Tibial nerve (tissue), 4 donors: ENCODE data around the gene SGPL1. TPM values are rescaled to one million over a fixed set of nuclear protein-coding genes. Genes with fewer than 3 reads are reported as not detected.

ENCODE experiments used
- DNase-seq, 2 donors: peaks; one replicate each; pipeline ENCODE4 v3.0.0-alpha.2; 2019; ENCODE audit warnings: low spot score in 2 of 2
- H3K27ac ChIP-seq, 4 donors: fragments of 200-600 bp; sonication (generic) in 3 of 4; one replicate each; pipeline ENCODE4 v1.5.1; 2017 to 2019; ENCODE audit warnings: mild to moderate bottlenecking in 1 of 4
- H3K27me3 ChIP-seq, 2 donors: fragments of 200-600 bp; sonication (generic) in 1 of 2; one replicate each; pipeline versions ENCODE4 v1.5.1 to v1.6.0; 2017 to 2019
- H3K36me3 ChIP-seq, 3 donors: fragments of 200-600 bp; sonication (generic); one replicate each; pipeline ENCODE4 v1.5.1; 2018 to 2019
- H3K4me1 ChIP-seq, 4 donors: fragments of 200-600 bp; sonication (generic) in 3 of 4; one replicate each; pipeline ENCODE4 v1.5.1; 2017 to 2019
- H3K4me3 ChIP-seq, 4 donors: fragments of 200-600 bp; sonication (generic) in 3 of 4; one replicate each; pipeline ENCODE4 v1.5.1; 2017 to 2019; ENCODE audit warnings: mild to moderate bottlenecking in 1 of 4, moderate library complexity in 1 of 4
- H3K9me3 ChIP-seq, 4 donors: fragments of 200-600 bp; sonication (generic) in 3 of 4; one replicate each; pipeline ENCODE4 v1.5.1; 2017 to 2019
- CTCF ChIP-seq, 5 experiments: fragments of 200-600 bp in 3 of 5; fragments of 450-650 bp in 2 of 5; sonication (generic) in 3 of 5; IDR thresholded peaks; one replicate each; pipeline ENCODE4 v1.5.1; 2016 to 2019; ENCODE audit warnings: antibody characterized with exemption in 5 of 5, mild to moderate bottlenecking in 3 of 5, moderate library complexity in 2 of 5
- EP300 ChIP-seq, 2 donors: sonication (generic); formaldehyde crosslinking; IDR thresholded peaks; one replicate each; pipeline ENCODE4 v1.6.1; 2017; ENCODE audit warnings: antibody characterized with exemption in 2 of 2, mild to moderate bottlenecking in 1 of 2
- POLR2A ChIP-seq, 2 donors: fragments of 450-650 bp; IDR thresholded peaks; one replicate each; pipeline ENCODE4 v1.6.1; 2017; ENCODE audit warnings: antibody characterized with exemption in 2 of 2, mild to moderate bottlenecking in 2 of 2, moderate library complexity in 2 of 2
- WGBS, 2 donors: methylation state at CpG; one replicate each; pipeline ENCODE4 v1.1.5; 2018; 5-methylcytosine and 5-hydroxymethylcytosine counted together
- total RNA-seq, 4 donors: library from RNA; depleted of rRNA; stranded (reverse); fragments of >200 nt; gene quantifications; one replicate each; pipeline ENCODE4 v1.1.0, GENCODE V29; 2016

Gene SGPL1
- total RNA-seq, 4 donors from 2014 or later, result 21.1 to 31.0 (median 24.5) TPM

- Histone ChIP-seq H3K9me3 (peaks cover 0 to 9% (median 0%) of the 10 kb centered on the region in 4 donors), H3K36me3 (peaks cover 0 to 23% (median 0%) of the 10 kb centered on the region in 3 donors), H3K27me3 (no peaks in the 10 kb centered on the region), H3K27ac (no peak overlapping the region), H3K4me3 (no peak overlapping the region), H3K4me1 (peaks cover 0 to 31% (median 8%) of the 10 kb centered on the region in 4 donors)
- WGBS, 2 donors, result 71 to 74% methylated on average over 5 of the region's 5 CpGs
- TF ChIP-seq EP300 (IDR thresholded peaks at IDR 0.05) (no peak), POLR2A (IDR thresholded peaks at IDR 0.05) (no peak), CTCF (IDR thresholded peaks at IDR 0.05) (no peak)
- DNase-seq, result no peak
These were observed 18.3 kb downstream of the SGPL1 start for GRCh38 chr10:70834021-70834420.

GRCh38 chr10:70834441-70835151, 18.8 kb downstream of the SGPL1 start:
- Histone ChIP-seq H3K27ac (no peak overlapping the region), H3K4me1 (peaks cover 0 to 31% (median 8%) of the 10 kb centered on the region in 4 donors), H3K36me3 (peaks cover 0 to 23% (median 0%) of the 10 kb centered on the region in 3 donors), H3K27me3 (no peaks in the 10 kb centered on the region), H3K9me3 (peaks cover 0 to 9% (median 0%) of the 10 kb centered on the region in 4 donors), H3K4me3 (no peak overlapping the region)
- 81 to 96% methylated on average over 7 of the region's 7 CpGs for WGBS, 2 donors
- no peak for DNase-seq
- no peak for TF ChIP-seq POLR2A (IDR thresholded peaks at IDR 0.05)
- no peak for TF ChIP-seq CTCF (IDR thresholded peaks at IDR 0.05)
- TF ChIP-seq EP300 (IDR thresholded peaks at IDR 0.05), result no peak

GRCh38 chr10:70836319-70836718, 20.6 kb downstream of the SGPL1 start:
- H3K4me1 ChIP-seq, result peaks cover 0 to 31% (median 8%) of the 10 kb centered on the region in 4 donors
- peaks cover 0 to 19% (median 0%) of the 10 kb centered on the region in 3 donors for H3K36me3 ChIP-seq
- 94 to 96% methylated on average over 2 of the region's 2 CpGs for WGBS, 2 donors
- no peak overlapping the region for H3K27ac ChIP-seq
- H3K4me3 ChIP-seq, result no peak overlapping the region
- H3K9me3 ChIP-seq, result peaks cover 0 to 9% (median 0%) of the 10 kb centered on the region in 4 donors
- H3K27me3 ChIP-seq, result no peaks in the 10 kb centered on the region
- no peak for TF ChIP-seq POLR2A (IDR thresholded peaks at IDR 0.05)
- no peak for TF ChIP-seq EP300 (IDR thresholded peaks at IDR 0.05)
- DNase-seq, result no peak

- peaks cover 0 to 22% (median 3%) of the 10 kb centered on the region in 3 donors for H3K36me3 ChIP-seq
- no peaks in the 10 kb centered on the region for H3K27me3 ChIP-seq
- no peak overlapping the region for H3K4me3 ChIP-seq
- H3K4me1 ChIP-seq, result peaks cover 0 to 21% (median 7%) of the 10 kb centered on the region in 4 donors
- no peak overlapping the region for H3K27ac ChIP-seq
- peaks cover 0 to 9% (median 0%) of the 10 kb centered on the region in 4 donors for H3K9me3 ChIP-seq
- WGBS, 2 donors, result 91 to 100% methylated on average over 3 of the region's 3 CpGs
- no peak for DNase-seq
- TF ChIP-seq EP300 (IDR thresholded peaks at IDR 0.05), result no peak
- no peak for TF ChIP-seq CTCF (IDR thresholded peaks at IDR 0.05)
- TF ChIP-seq POLR2A (IDR thresholded peaks at IDR 0.05), result no peak
These were observed 21.9 kb downstream of the SGPL1 start for GRCh38 chr10:70837660-70838059.

GRCh38 chr10:70838270-70838805, 22.6 kb downstream of the SGPL1 start:
- WGBS, 2 donors, result 79 to 87% methylated on average over 4 of the region's 4 CpGs
- DNase-seq, result no peak
- TF ChIP-seq POLR2A (IDR thresholded peaks at IDR 0.05) (no peak), CTCF (IDR thresholded peaks at IDR 0.05) (no peak), EP300 (IDR thresholded peaks at IDR 0.05) (no peak)
- H3K9me3 ChIP-seq, result peaks cover 0 to 9% (median 0%) of the 10 kb centered on the region in 4 donors
- peaks cover 0 to 14% (median 4%) of the 10 kb centered on the region in 4 donors for H3K4me1 ChIP-seq
- peaks cover 0 to 26% (median 3%) of the 10 kb centered on the region in 3 donors for H3K36me3 ChIP-seq
- no peak overlapping the region for H3K4me3 ChIP-seq
- no peaks in the 10 kb centered on the region for H3K27me3 ChIP-seq
- H3K27ac ChIP-seq, result no peak overlapping the region
